ENCODE data around the gene NAA30.

NAA30 gene

GRCh38 chr14:57390806-57391516 is 575 bp downstream of the NAA30 start:
- Histone ChIP-seq H3K4me3 (ENCODE audit: low read depth, low read length) (peak overlapping the region; percentile 94), H3K36me3 (ENCODE audit: control insufficient read depth in 2 of 2, insufficient read depth in 1 of 2, low read length in 2 of 2) (peaks cover 6 to 17% of the 10 kb centered on the region in 2 experiments), H3K4me1 (ENCODE audit: control insufficient read depth, insufficient read depth, low read length) (peaks cover 12% of the 10 kb centered on the region), H3K9me3 (ENCODE audit: control insufficient read depth, insufficient read depth, low read depth, low read length) (no peaks in the 10 kb centered on the region), H3K27ac (ENCODE audit: extremely low read depth, low read depth, low read length) (peak overlapping the region; percentile 89)
- TF ChIP-seq ZNF830 (tag by site-specific recombination; IDR thresholded peaks at IDR 0.05; ENCODE audit: low read depth), result no peak
- peak; percentile 69 for TF ChIP-seq ZNF335 (tag by site-specific recombination; conservative IDR thresholded peaks at IDR 0.05)
- TF ChIP-seq ZBTB26 (tag by site-specific recombination; optimal IDR thresholded peaks at IDR 0.05), result peak; percentile 31
- TF ChIP-seq ZNF707 (tag by site-specific recombination; IDR thresholded peaks at IDR 0.05), result no peak
- TF ChIP-seq ZNF398 (tag by site-specific recombination; IDR thresholded peaks at IDR 0.05), result peak; percentile 67
- 0 out of 2 replicates have a peak, but pooled peaks have one; percentile 9 for TF ChIP-seq ZBTB20 (tag by site-specific recombination; IDR thresholded peaks at IDR 0.05)
- peak; percentile 60 for TF ChIP-seq YY2 (tag by site-specific recombination; IDR thresholded peaks at IDR 0.05)
- TF ChIP-seq ZNF202 (tag by site-specific recombination; IDR thresholded peaks at IDR 0.05; ENCODE audit: borderline replicate concordance), result no peak
- peak; percentile 37; the same call in 1 of the 2 replicates for TF ChIP-seq YY1 (tag by site-specific recombination; IDR thresholded peaks at IDR 0.05)
- TF ChIP-seq ZBTB11 (tag by site-specific recombination; conservative IDR thresholded peaks at IDR 0.05; ENCODE audit: low read depth), result 0 out of 2 replicates have a peak, but pooled peaks have one; percentile 4
- no peak for TF ChIP-seq ZNF521 (tag by site-specific recombination; IDR thresholded peaks at IDR 0.05)
- peak; percentile 41; the same call in 1 of the 2 replicates for TF ChIP-seq ZNF341 (tag by site-specific recombination; IDR thresholded peaks at IDR 0.05; ENCODE audit: low read depth)
- no peak for TF ChIP-seq ZNF146 (tag by site-specific recombination; IDR thresholded peaks at IDR 0.05)
- TF ChIP-seq ZIC2 (tag by site-specific recombination; IDR thresholded peaks at IDR 0.05), result peak; percentile 59; the same call in 1 of the 2 replicates
- TF ChIP-seq ZBTB17 (tag by site-specific recombination; IDR thresholded peaks at IDR 0.05), result peak; percentile 49; the same call in 1 of the 2 replicates
- TF ChIP-seq BCL6B (tag by site-specific recombination; IDR thresholded peaks at IDR 0.05), result no peak
- TF ChIP-seq ZNF169 (tag by site-specific recombination; IDR thresholded peaks at IDR 0.05), result no peak
- TF ChIP-seq PATZ1 (tag by site-specific recombination; IDR thresholded peaks at IDR 0.05), result peak; percentile 7; the same call in 1 of the 2 replicates
- TF ChIP-seq ZNF704 (tag by site-specific recombination; IDR thresholded peaks at IDR 0.05), result no peak
- peak; percentile 20; the same call in 1 of the 2 replicates for TF ChIP-seq ZFHX2 (tag by site-specific recombination; conservative IDR thresholded peaks at IDR 0.05)
- TF ChIP-seq ATF2 (tag by site-specific recombination; IDR thresholded peaks at IDR 0.05; ENCODE audit: low read depth), result no peak
- POLR2A ChIA-PET, result interaction anchor here (0.6 to 1.3 kb wide), 4 partner anchors 9 to 31 kb away, joined by 3 read pairs; no protein-coding TSS in a partner anchor
- CTCF ChIA-PET, result interaction anchor here (0.7 kb wide), 1 partner anchor 523 kb away, joined by 3 read pairs; no protein-coding TSS in a partner anchor
